GM12864 (cell line): ENCODE results near the gene ARPC5L.
A peak's percentile ranks its signal among the peaks of the same experiment; 100 is the strongest.

Experiments used
- DNase-seq: peaks from one replicate; pipeline ENCODE4 v3.0.0-alpha.2; 2011; ENCODE audit warnings: low read depth
- H3K4me3 ChIP-seq: 2 replicates; pipeline ENCODE4 v1.5.1; 2011; ENCODE audit warnings: mild to moderate bottlenecking, low read depth, low read length, control low read depth
- CTCF ChIP-seq: IDR thresholded peaks from 2 replicates; pipeline ENCODE4 v1.5.1; 2011; ENCODE audit warnings: low read depth, mild to moderate bottlenecking, moderate library complexity, low read length, control low read depth, inconsistent platforms; ENCODE audit errors: missing control alignments

ARPC5L gene

GRCh38 chr9:124853605-124854143 is 8.3 kb upstream of the ARPC5L start:
- H3K4me3 ChIP-seq, result peak overlapping the region; percentile 55
- no peak for TF ChIP-seq CTCF
- DNase-seq, result no peak

- no peak for TF ChIP-seq CTCF
These were observed 7.8 kb upstream of the ARPC5L start for GRCh38 chr9:124854161-124854560.

GRCh38 chr9:124854822-124855221 is 7.1 kb upstream of the ARPC5L start:
- no peak for DNase-seq
- no peak overlapping the region for H3K4me3 ChIP-seq
- no peak for TF ChIP-seq CTCF

More at GRCh38 chr9:124854161-124854560, 7.8 kb upstream of the ARPC5L start:
- no peak for DNase-seq
- no peak overlapping the region for H3K4me3 ChIP-seq

GRCh38 chr9:124855566-124855943 is 6.4 kb upstream of the ARPC5L start:
- no peak for TF ChIP-seq CTCF
- no peak overlapping the region for H3K4me3 ChIP-seq
- no peak for DNase-seq

- no peak for DNase-seq
- peak; percentile 35 for TF ChIP-seq CTCF
- H3K4me3 ChIP-seq, result no peak overlapping the region
These were observed 5.8 kb upstream of the ARPC5L start for GRCh38 chr9:124855944-124856765.

- TF ChIP-seq CTCF, result no peak
- no peak overlapping the region for H3K4me3 ChIP-seq
- no peak for DNase-seq
These were observed 4.3 kb upstream of the ARPC5L start for GRCh38 chr9:124857533-124858162.
